Bronchial epithelial cell (primary cell): ENCODE measurements around the gene ARHGEF12. TPM values are rescaled to one million over a fixed set of nuclear protein-coding genes. Genes with fewer than 3 reads are reported as not detected.
A peak's percentile ranks its signal among the peaks of the same experiment; 100 is the strongest.

Source experiments
- DNase-seq: peaks from one replicate; pipeline ENCODE4 v3.0.0-alpha.2; 2010; ENCODE audit warnings: low read depth
- FAIRE-seq: peaks from 2 replicates; lab custom pipeline; 2011; peaks lifted over from hg19 to GRCh38; lab: Jason Lieb, UNC
- H3K27me3 ChIP-seq: 2 replicates; pipeline ENCODE4 v1.5.1; 2011; ENCODE audit warnings: low read length; ENCODE audit not compliant: control insufficient read depth, insufficient read depth
- H3K36me3 ChIP-seq: 2 replicates; pipeline ENCODE4 v1.5.1; 2011; ENCODE audit warnings: low read length; ENCODE audit not compliant: control insufficient read depth, insufficient read depth
- H3K4me3 ChIP-seq: 2 replicates; pipeline ENCODE4 v1.5.1; 2011; ENCODE audit warnings: mild to moderate bottlenecking, low read depth, low read length, control low read depth
- CTCF ChIP-seq: IDR thresholded peaks from 2 replicates; pipeline ENCODE4 v1.5.1; 2011; ENCODE audit warnings: mild to moderate bottlenecking, moderate library complexity, low read length, control low read depth, inconsistent platforms; ENCODE audit not compliant: insufficient read depth, severe bottlenecking
- total RNA-seq: library from RNA; depleted of rRNA; stranded (reverse); fragments of >200 nt; gene quantifications from 2 replicates; pipeline ENCODE4 v1.2.1, GENCODE V29; 2014

Gene ARHGEF12
- total RNA-seq, 1 donor from 2014 or later, result 65.6 TPM

- Histone ChIP-seq H3K27me3 (no peaks in the 10 kb centered on the region), H3K4me3 (no peak overlapping the region), H3K36me3 (peaks cover 15% of the 10 kb centered on the region)
- TF ChIP-seq CTCF, result no peak
- FAIRE-seq, result no peak
- no peak for DNase-seq
These were observed 105.8 kb downstream of the ARHGEF12 start for GRCh38 chr11:120442031-120442430.

GRCh38 chr11:120446802-120447201 lies 110.6 kb downstream of the ARHGEF12 start:
- no peak for FAIRE-seq
- peaks cover 22% of the 10 kb centered on the region for H3K36me3 ChIP-seq
- no peaks in the 10 kb centered on the region for H3K27me3 ChIP-seq
- H3K4me3 ChIP-seq, result no peak overlapping the region
- no peak for TF ChIP-seq CTCF
- no peak for DNase-seq

GRCh38 chr11:120448240-120448639 lies 112.0 kb downstream of the ARHGEF12 start:
- Histone ChIP-seq H3K36me3 (peaks cover 18% of the 10 kb centered on the region), H3K4me3 (no peak overlapping the region), H3K27me3 (no peaks in the 10 kb centered on the region)
- no peak for DNase-seq
- no peak for FAIRE-seq
- no peak for TF ChIP-seq CTCF

GRCh38 chr11:120455487-120455886 lies 119.3 kb downstream of the ARHGEF12 start:
- DNase-seq (no peak), FAIRE-seq (no peak)
- no peak for TF ChIP-seq CTCF
- Histone ChIP-seq H3K27me3 (no peaks in the 10 kb centered on the region), H3K4me3 (no peak overlapping the region), H3K36me3 (peaks cover 13% of the 10 kb centered on the region)

- Histone ChIP-seq H3K27me3 (no peaks in the 10 kb centered on the region), H3K36me3 (peaks cover 13% of the 10 kb centered on the region), H3K4me3 (no peak overlapping the region)
- peak; percentile 57 for DNase-seq
- TF ChIP-seq CTCF, result no peak
- no peak for FAIRE-seq
These were observed 121.8 kb downstream of the ARHGEF12 start for GRCh38 chr11:120457996-120458395.

- TF ChIP-seq CTCF, result no peak
- FAIRE-seq (no peak), DNase-seq (no peak)
- H3K36me3 ChIP-seq, result peaks cover 10% of the 10 kb centered on the region
- H3K4me3 ChIP-seq, result no peak overlapping the region
- no peaks in the 10 kb centered on the region for H3K27me3 ChIP-seq
These were observed 126.6 kb downstream of the ARHGEF12 start for GRCh38 chr11:120462825-120463224.
